Astrocyte of the spinal cord (primary cell): ENCODE results near the gene DYNLT4.

ENCODE experiments used
- DNase-seq: peaks from one replicate; pipeline ENCODE4 v3.0.0; 2011; ENCODE audit warnings: low read depth, low spot score
- H3K4me3 ChIP-seq: 2 replicates; pipeline ENCODE4 v1.5.1; 2011; ENCODE audit warnings: low read depth, mild to moderate bottlenecking, low read length, moderate library complexity
- in situ Hi-C: cut with HindIII; loops from 2 replicates; pipeline ENCODE4 v1.10.0; 2017; ENCODE audit warnings: low sequenced_read_pairs
- TF ChIP-seq, protein P1 (sequence below): IDR thresholded peaks from 2 replicates; pipeline ENCODE4 v1.5.1; 2012; ENCODE audit warnings: low read depth, mild to moderate bottlenecking, low read length, inconsistent platforms

The DYNLT4 gene

DNA sequence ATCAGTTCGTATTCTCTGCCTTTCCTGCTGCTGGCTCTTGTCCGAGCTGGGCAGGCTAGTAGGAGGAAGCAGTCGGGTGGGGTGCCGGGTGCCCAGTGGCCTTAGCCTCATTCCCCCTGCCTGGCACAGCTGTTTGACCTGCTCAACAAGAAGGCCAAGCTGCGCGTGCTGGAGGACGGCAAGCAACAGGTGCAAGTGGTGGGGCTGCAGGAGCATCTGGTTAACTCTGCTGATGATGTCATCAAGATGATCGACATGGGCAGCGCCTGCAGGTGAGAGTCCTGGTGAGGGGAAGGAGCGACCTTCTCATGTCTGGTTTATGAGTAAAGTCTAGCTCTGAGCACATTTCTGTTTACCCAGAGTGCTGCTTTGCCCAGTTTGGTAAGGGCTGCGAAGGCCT is 48.1 kb downstream of the DYNLT4 start:
- in situ Hi-C loops: no loop called here
- H3K4me3 ChIP-seq: no peak overlapping the region
- no peak for DNase-seq
- TF ChIP-seq, protein P1, sequence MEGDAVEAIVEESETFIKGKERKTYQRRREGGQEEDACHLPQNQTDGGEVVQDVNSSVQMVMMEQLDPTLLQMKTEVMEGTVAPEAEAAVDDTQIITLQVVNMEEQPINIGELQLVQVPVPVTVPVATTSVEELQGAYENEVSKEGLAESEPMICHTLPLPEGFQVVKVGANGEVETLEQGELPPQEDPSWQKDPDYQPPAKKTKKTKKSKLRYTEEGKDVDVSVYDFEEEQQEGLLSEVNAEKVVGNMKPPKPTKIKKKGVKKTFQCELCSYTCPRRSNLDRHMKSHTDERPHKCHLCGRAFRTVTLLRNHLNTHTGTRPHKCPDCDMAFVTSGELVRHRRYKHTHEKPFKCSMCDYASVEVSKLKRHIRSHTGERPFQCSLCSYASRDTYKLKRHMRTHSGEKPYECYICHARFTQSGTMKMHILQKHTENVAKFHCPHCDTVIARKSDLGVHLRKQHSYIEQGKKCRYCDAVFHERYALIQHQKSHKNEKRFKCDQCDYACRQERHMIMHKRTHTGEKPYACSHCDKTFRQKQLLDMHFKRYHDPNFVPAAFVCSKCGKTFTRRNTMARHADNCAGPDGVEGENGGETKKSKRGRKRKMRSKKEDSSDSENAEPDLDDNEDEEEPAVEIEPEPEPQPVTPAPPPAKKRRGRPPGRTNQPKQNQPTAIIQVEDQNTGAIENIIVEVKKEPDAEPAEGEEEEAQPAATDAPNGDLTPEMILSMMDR: no peak

DNA sequence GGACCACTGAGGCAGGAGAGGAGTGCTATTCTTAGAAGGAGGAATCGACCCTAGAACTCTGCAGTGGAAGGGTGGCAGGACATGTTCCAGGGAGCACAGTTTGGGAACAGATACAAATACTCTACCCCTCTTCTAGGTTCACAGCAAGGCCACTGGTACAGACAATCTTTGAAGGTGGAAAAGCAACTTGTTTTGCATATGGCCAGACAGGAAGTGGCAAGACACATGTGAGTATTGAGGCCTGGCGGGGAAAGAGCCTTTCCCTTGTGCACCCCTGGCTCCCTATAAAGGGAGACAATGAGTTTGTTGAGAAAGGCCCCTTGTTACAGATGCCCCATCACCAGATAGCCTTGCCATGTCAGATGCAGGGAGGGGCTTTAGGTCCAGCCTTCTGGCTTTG is 49.7 kb downstream of the DYNLT4 start:
- TF ChIP-seq, protein P1: no peak
- in situ Hi-C loops: no loop called here
- DNase-seq: no peak
- no peak overlapping the region for H3K4me3 ChIP-seq
